ENCODE measurements around the gene TARP.

TARP gene

GRCh38 chr7:38281266-38281665 is 7.8 kb upstream of the TARP start:
- DNase-seq (ENCODE audit: low read depth), result no peak
- TF ChIP-seq, protein P1, sequence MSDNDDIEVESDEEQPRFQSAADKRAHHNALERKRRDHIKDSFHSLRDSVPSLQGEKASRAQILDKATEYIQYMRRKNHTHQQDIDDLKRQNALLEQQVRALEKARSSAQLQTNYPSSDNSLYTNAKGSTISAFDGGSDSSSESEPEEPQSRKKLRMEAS (IDR thresholded peaks at IDR 0.05; ENCODE audit: low read depth, low read length), result no peak
- TF ChIP-seq POLR2A (IDR thresholded peaks at IDR 0.05; ENCODE audit: extremely low read depth, insufficient read length) (no peak), CTCF (IDR thresholded peaks at IDR 0.05; ENCODE audit: low read depth, low read length) (no peak), MYC (IDR thresholded peaks at IDR 0.05; ENCODE audit: low read depth, low read length) (no peak)
- H3K4me3 ChIP-seq (ENCODE audit: low read depth, low read length), result no peak overlapping the region

DNA sequence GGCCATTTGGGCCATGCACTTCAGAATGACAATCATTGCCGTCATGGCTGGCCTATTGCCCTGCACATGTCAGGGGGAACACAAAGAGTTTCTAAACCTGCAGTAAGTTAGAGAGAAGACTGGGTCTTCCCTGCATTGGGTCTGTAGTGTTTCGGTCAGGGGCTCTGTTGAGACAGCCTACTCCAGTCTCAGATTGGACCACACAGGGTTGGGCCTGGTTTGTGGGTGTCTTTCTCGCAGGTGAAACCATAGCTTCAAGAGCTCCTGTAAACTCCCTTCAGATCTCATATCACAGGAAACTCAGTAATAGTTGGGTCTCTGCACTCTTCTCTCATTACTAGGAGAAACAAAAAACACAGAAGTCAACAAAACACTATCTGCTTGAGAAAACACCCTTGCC is 7.3 kb upstream of the TARP start:
- DNase-seq (ENCODE audit: low read depth), result no peak
- no peak overlapping the region for H3K4me3 ChIP-seq (ENCODE audit: low read depth, low read length)
- TF ChIP-seq, protein P1 (IDR thresholded peaks at IDR 0.05; ENCODE audit: low read depth, low read length), result no peak
- no peak for TF ChIP-seq CTCF (IDR thresholded peaks at IDR 0.05; ENCODE audit: low read depth, low read length)

DNA sequence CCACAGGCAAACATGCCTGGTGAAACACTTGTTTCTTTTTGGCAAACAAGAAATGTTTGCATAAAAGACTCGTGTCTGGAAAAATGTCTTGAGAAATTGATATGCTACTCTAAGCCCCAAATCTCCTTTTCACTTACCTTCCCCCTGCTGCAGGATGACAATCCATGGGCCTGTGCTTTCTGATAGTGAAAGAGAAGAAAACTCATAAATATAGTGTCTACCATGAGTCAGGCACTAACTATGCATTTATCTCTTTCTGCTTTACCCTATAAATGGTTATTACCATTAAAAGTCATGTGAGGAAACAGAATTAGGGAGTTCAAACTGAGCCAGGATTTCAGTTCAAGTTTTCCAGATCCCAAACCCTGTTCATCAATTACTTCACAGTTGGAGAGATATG is 6.6 kb upstream of the TARP start:
- TF ChIP-seq CTCF (IDR thresholded peaks at IDR 0.05; ENCODE audit: low read depth, low read length) (no peak), MYC (IDR thresholded peaks at IDR 0.05; ENCODE audit: low read depth, low read length) (no peak), POLR2A (IDR thresholded peaks at IDR 0.05; ENCODE audit: extremely low read depth, insufficient read length) (no peak)
- TF ChIP-seq, protein P1 (IDR thresholded peaks at IDR 0.05; ENCODE audit: low read depth, low read length), result no peak
- no peak overlapping the region for H3K4me3 ChIP-seq (ENCODE audit: low read depth, low read length)
- no peak for DNase-seq (ENCODE audit: low read depth)

GRCh38 chr7:38276096-38276877 is 2.9 kb upstream of the TARP start:
- DNase-seq (ENCODE audit: low read depth), result peak; percentile 78
- TF ChIP-seq CTCF (IDR thresholded peaks at IDR 0.05; ENCODE audit: low read depth, low read length) (no peak), MYC (IDR thresholded peaks at IDR 0.05; ENCODE audit: low read depth, low read length) (0 out of 2 replicates have a peak, but pooled peaks have one; percentile 13), POLR2A (IDR thresholded peaks at IDR 0.05; ENCODE audit: extremely low read depth, insufficient read length) (peak; percentile 20)
- TF ChIP-seq, protein P1 (IDR thresholded peaks at IDR 0.05; ENCODE audit: low read depth, low read length), result no peak
- peak overlapping the region; percentile 71 for H3K4me3 ChIP-seq (ENCODE audit: low read depth, low read length)

DNA sequence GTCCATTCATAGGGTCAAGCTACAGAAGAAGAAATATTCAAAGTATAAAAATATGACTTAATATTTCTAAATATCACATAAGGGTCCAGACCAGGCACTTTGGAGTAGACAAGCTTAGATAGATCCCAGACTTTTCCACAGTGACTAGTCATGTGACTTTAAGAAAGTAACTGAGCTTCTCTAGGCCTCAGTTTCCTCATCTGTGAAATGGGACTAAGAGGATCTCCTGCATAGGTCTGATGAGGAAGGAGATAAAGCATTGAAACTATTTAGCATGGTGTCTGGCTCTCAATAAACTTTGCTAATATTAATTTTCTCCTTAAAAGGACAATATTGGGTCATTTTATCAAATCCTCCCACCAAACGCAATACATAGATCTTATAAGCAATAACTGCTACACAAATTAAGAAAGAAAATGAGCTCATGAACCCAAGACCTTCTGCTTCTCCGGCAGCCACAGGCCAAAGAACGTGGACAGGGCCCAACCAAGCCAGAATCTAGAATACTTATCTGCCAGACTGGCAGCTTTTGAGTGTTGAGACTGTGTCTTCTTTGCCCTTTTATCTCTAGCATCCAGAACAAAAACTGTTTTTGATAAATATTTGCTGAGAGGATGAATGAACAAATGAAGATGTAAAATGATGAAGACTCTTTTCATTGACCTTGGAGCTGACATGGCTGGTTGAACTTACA is 1.6 kb upstream of the TARP start:
- TF ChIP-seq POLR2A (IDR thresholded peaks at IDR 0.05; ENCODE audit: extremely low read depth, insufficient read length) (no peak), CTCF (IDR thresholded peaks at IDR 0.05; ENCODE audit: low read depth, low read length) (no peak), MYC (IDR thresholded peaks at IDR 0.05; ENCODE audit: low read depth, low read length) (no peak)
- TF ChIP-seq, protein P1 (IDR thresholded peaks at IDR 0.05; ENCODE audit: low read depth, low read length), result no peak
- peak; percentile 51 for DNase-seq (ENCODE audit: low read depth)
- peak overlapping the region; percentile 71 for H3K4me3 ChIP-seq (ENCODE audit: low read depth, low read length)
